Spleen (tissue), 11 donors: ENCODE measurements around the gene CASP8AP2. TPM values are rescaled to one million over a fixed set of nuclear protein-coding genes. Genes with fewer than 3 reads are reported as not detected.

ENCODE experiments used
- DNase-seq: peaks from one replicate; pipeline ENCODE4 v3.0.0-alpha.2; 2020
- H3K27ac ChIP-seq, 8 donors: fragments of 200-600 bp; sonication (generic) in 7 of 8; 1 replicate in 4 of 8; 2 replicates in 4 of 8; pipeline versions ENCODE4 v1.5.0 to v1.8.0; 2016 to 2021; ENCODE audit warnings: inconsistent platforms in 4 of 8, mild to moderate bottlenecking in 4 of 8, moderate library complexity in 1 of 8
- H3K27me3 ChIP-seq, 7 donors: fragments of 200-600 bp; sonication (generic) in 6 of 7; replicated peaks in 1 of 7; 1 replicate in 4 of 7; 2 replicates in 3 of 7; pipeline versions ENCODE4 v1.5.0 to v1.8.0; 2016 to 2021; ENCODE audit warnings: inconsistent platforms in 3 of 7, mild to moderate bottlenecking in 1 of 7
- H3K36me3 ChIP-seq, 6 donors: fragments of 200-600 bp; sonication (generic) in 5 of 6; 1 replicate in 4 of 6; 2 replicates in 2 of 6; pipeline versions ENCODE4 v1.5.0 to v1.8.0; 2016 to 2021; ENCODE audit warnings: inconsistent platforms in 2 of 6
- H3K4me1 ChIP-seq, 6 donors: fragments of 200-600 bp; sonication (generic) in 5 of 6; 1 replicate in 3 of 6; 2 replicates in 3 of 6; pipeline versions ENCODE4 v1.5.0 to v1.8.0; 2016 to 2021; ENCODE audit warnings: inconsistent platforms in 3 of 6
- H3K4me3 ChIP-seq, 8 donors: fragments of 200-600 bp; sonication (generic) in 7 of 8; 1 replicate in 4 of 8; 2 replicates in 4 of 8; pipeline versions ENCODE4 v1.5.0 to v1.8.0; 2016 to 2021; ENCODE audit warnings: inconsistent platforms in 4 of 8, mild to moderate bottlenecking in 4 of 8, moderate library complexity in 2 of 8
- H3K9me3 ChIP-seq, 8 donors: fragments of 200-600 bp; sonication (generic) in 7 of 8; 1 replicate in 4 of 8; 2 replicates in 4 of 8; pipeline versions ENCODE4 v1.5.0 to v1.8.0; 2016 to 2021; ENCODE audit warnings: inconsistent platforms in 4 of 8
- CTCF ChIP-seq, 11 experiments: fragments of 200-600 bp in 7 of 11; fragments of 450-650 bp in 4 of 11; sonication (generic) in 4 of 11; IDR thresholded peaks in 8 of 11; conservative IDR thresholded peaks in 3 of 11; 1 replicate in 7 of 11; 2 replicates in 4 of 11; pipeline versions ENCODE4 v1.4.0 to v1.8.0; 2016 to 2021; ENCODE audit warnings: antibody characterized with exemption in 11 of 11, inconsistent platforms in 4 of 11, mild to moderate bottlenecking in 1 of 11
- POLR2A ChIP-seq, 3 donors: fragments of 450-650 bp; IDR thresholded peaks; one replicate each; pipeline ENCODE4 v1.5.1; 2017; ENCODE audit warnings: antibody characterized with exemption in 3 of 3, mild to moderate bottlenecking in 1 of 3
- POLR2AphosphoS5 ChIP-seq, 3 donors: sonication (generic); formaldehyde crosslinking; IDR thresholded peaks; one replicate each; pipeline ENCODE4 v1.5.1; 2017; ENCODE audit warnings: antibody characterized with exemption in 3 of 3
- WGBS, 5 donors: extraction: QIAGEN DNeasy Blood & Tissue Kit in 3 of 5; methylation state at CpG; one replicate each; pipeline versions ENCODE4 v1.1.5 to v1.1.7; 2013 to 2018; 5-methylcytosine and 5-hydroxymethylcytosine counted together
- intact Hi-C: fragments of 100-400 bp; cut with DNase I; formaldehyde crosslinking; loops from one replicate; pipeline ENCODE4 v1.15.0; 2023; ENCODE audit warnings: low total_unique reads
- polyA plus RNA-seq, 3 donors: library from polyadenylated mRNA; stranded (reverse); fragments of 200-250 nt; gene quantifications; one replicate each; pipeline ENCODE4 v1.2.1, GENCODE V29; 2013
- total RNA-seq, 7 donors: library from RNA; depleted of rRNA in 3 of 7; stranded (reverse); fragments of >200 nt in 3 of 7; fragmentation: NEBNext Ultra II Directional in 4 of 7; extraction: Animal tissue kit (Norgen Biotek cat#: 25700) in 4 of 7; gene quantifications; one replicate each; pipeline versions ENCODE4 v1.1.0 to v1.2.1, GENCODE V29; 2016 to 2021
- donor health status: healthy with polysubstance abuse.
- donor health status: DM: no; HTN: no; CAD: no; lungs with moderate emphysema.
- donor health status: DM: no; HTN: no; CAD: no.
- donor health status: Bipolar disorder and iron deficiency.
- donor health status: healthy.
- donor health status: DM: no; HTN: no; CAD: no.
- donor health status: DM: yes; HTN: yes; CAD: no.

Gene CASP8AP2
- total and polyA plus RNA-seq, 10 donors: 6.1 to 27.8 (median 18.4) TPM

DNA sequence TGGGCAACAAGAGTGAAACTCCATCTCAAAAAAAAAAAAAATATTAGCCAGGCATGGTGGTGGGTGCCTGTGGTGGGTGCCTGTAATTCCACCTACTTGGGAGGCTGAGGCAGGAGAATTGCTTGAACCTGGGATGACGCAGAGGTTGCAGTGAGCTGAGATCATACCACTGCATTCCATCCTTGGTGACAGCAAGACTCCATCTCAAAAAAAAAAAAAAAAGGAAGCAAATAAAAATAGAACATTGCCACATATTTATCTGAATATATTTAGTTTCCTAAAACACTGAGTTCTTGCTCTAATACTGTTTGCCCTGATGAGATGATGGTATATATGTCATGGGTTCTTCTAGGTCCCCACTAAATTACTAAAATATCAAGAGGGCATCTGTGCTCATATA, 28.4 kb downstream of the CASP8AP2 start:
- TF ChIP-seq CTCF (IDR thresholded peaks at IDR 0.05 in 8 of 11, conservative IDR thresholded peaks at IDR 0.05 in 3 of 11) (no peak), POLR2A (IDR thresholded peaks at IDR 0.05) (no peak), POLR2AphosphoS5 (IDR thresholded peaks at IDR 0.05) (no peak)
- 81 to 95% (median 92%) methylated on average over 1 of the region's 1 CpG for WGBS, 5 donors
- no peak for DNase-seq
- Histone ChIP-seq H3K36me3 (peaks cover 7 to 100% (median 89%) of the 10 kb centered on the region in 6 donors), H3K27ac (no peak overlapping the region), H3K9me3 (no peaks in the 10 kb centered on the region), H3K4me3 (no peak overlapping the region), H3K4me1 (peaks cover 0 to 6% (median 0%) of the 10 kb centered on the region in 6 donors), H3K27me3 (no peaks in the 10 kb centered on the region)
- intact Hi-C loops: no loop called here

- intact Hi-C loops: no loop called here
Measured at GRCh38 chr6:89859744-89860143, 30.1 kb downstream of the CASP8AP2 start.

GRCh38 chr6:89862273-89862672, 32.6 kb downstream of the CASP8AP2 start:
- WGBS, 5 donors: 71 to 82% (median 73%) methylated on average over 5 of the region's 5 CpGs
- Histone ChIP-seq H3K4me3 (no peak overlapping the region), H3K27ac (no peak overlapping the region), H3K9me3 (no peaks in the 10 kb centered on the region), H3K36me3 (peaks cover 7 to 100% (median 76%) of the 10 kb centered on the region in 6 donors), H3K4me1 (peaks cover 0 to 6% (median 0%) of the 10 kb centered on the region in 6 donors), H3K27me3 (no peaks in the 10 kb centered on the region)
- no peak for DNase-seq
- TF ChIP-seq POLR2AphosphoS5 (IDR thresholded peaks at IDR 0.05) (no peak), POLR2A (IDR thresholded peaks at IDR 0.05) (no peak), CTCF (IDR thresholded peaks at IDR 0.05 in 8 of 11, conservative IDR thresholded peaks at IDR 0.05 in 3 of 11) (no peak)
- intact Hi-C loops: no loop called here

More at GRCh38 chr6:89859744-89860143, 30.1 kb downstream of the CASP8AP2 start:
- Histone ChIP-seq H3K27me3 (no peaks in the 10 kb centered on the region), H3K36me3 (peaks cover 7 to 100% (median 81%) of the 10 kb centered on the region in 6 donors), H3K27ac (no peak overlapping the region), H3K4me1 (peaks cover 0 to 6% (median 0%) of the 10 kb centered on the region in 6 donors), H3K4me3 (no peak overlapping the region), H3K9me3 (no peaks in the 10 kb centered on the region)
- TF ChIP-seq POLR2AphosphoS5 (IDR thresholded peaks at IDR 0.05): no peak
- no peak for TF ChIP-seq POLR2A (IDR thresholded peaks at IDR 0.05)
- no peak for TF ChIP-seq CTCF (IDR thresholded peaks at IDR 0.05 in 8 of 11, conservative IDR thresholded peaks at IDR 0.05 in 3 of 11)
- 75 to 86% (median 81%) methylated on average over 4 of the region's 4 CpGs for WGBS, 5 donors
- no peak for DNase-seq

- no peaks in the 10 kb centered on the region for H3K27me3 ChIP-seq
- H3K4me1 ChIP-seq: peaks cover 0 to 6% (median 0%) of the 10 kb centered on the region in 6 donors
- TF ChIP-seq POLR2A (IDR thresholded peaks at IDR 0.05) (no peak), CTCF (IDR thresholded peaks at IDR 0.05 in 8 of 11, conservative IDR thresholded peaks at IDR 0.05 in 3 of 11) (no peak), POLR2AphosphoS5 (IDR thresholded peaks at IDR 0.05) (no peak)
- H3K27ac ChIP-seq: no peak overlapping the region
- DNase-seq: no peak
- peaks cover 7 to 100% (median 72%) of the 10 kb centered on the region in 6 donors for H3K36me3 ChIP-seq
- WGBS, 5 donors: 64 to 78% (median 71%) methylated on average over 2 of the region's 2 CpGs
- no peaks in the 10 kb centered on the region for H3K9me3 ChIP-seq
- intact Hi-C loops: no loop called here
- H3K4me3 ChIP-seq: no peak overlapping the region
Measured at GRCh38 chr6:89862698-89863097, 33.0 kb downstream of the CASP8AP2 start.
